ENCODE measurements around the gene TENT5C.

The TENT5C gene

GRCh38 chr1:117636637-117637425, 31.0 kb downstream of the TENT5C start:
- DNase-seq = no peak

GRCh38 chr1:117638141-117638540, 32.3 kb downstream of the TENT5C start:
- DNase-seq = no peak

- peak in 1 of 2 experiments; percentile 19 for DNase-seq
These were observed 32.9 kb downstream of the TENT5C start for GRCh38 chr1:117638759-117639158.

GRCh38 chr1:117639741-117640140, 33.9 kb downstream of the TENT5C start:
- no peak for DNase-seq

- DNase-seq = no peak
These were observed 35.7 kb downstream of the TENT5C start for GRCh38 chr1:117641536-117641935.

- DNase-seq = no peak
These were observed 37.1 kb downstream of the TENT5C start for GRCh38 chr1:117642963-117643362.

- DNase-seq = no peak
These were observed 37.8 kb downstream of the TENT5C start for GRCh38 chr1:117643601-117644000.

- DNase-seq = no peak
These were observed 39.0 kb downstream of the TENT5C start for GRCh38 chr1:117644696-117645311.

GRCh38 chr1:117645343-117645742, 39.5 kb downstream of the TENT5C start:
- no peak for DNase-seq

- no peak for DNase-seq
These were observed 40.4 kb downstream of the TENT5C start for GRCh38 chr1:117646007-117646811.

GRCh38 chr1:117646956-117647355, 41.1 kb downstream of the TENT5C start:
- no peak for DNase-seq

- DNase-seq = no peak
These were observed 42.2 kb downstream of the TENT5C start for GRCh38 chr1:117648015-117648414.

- DNase-seq = no peak
These were observed 45.2 kb downstream of the TENT5C start for GRCh38 chr1:117650840-117651568.

- DNase-seq = no peak
These were observed 45.8 kb downstream of the TENT5C start for GRCh38 chr1:117651616-117652015.

GRCh38 chr1:117652421-117652820, 46.6 kb downstream of the TENT5C start:
- no peak for DNase-seq

- DNase-seq = no peak
These were observed 47.3 kb downstream of the TENT5C start for GRCh38 chr1:117653195-117653594.

GRCh38 chr1:117653732-117654492, 48.1 kb downstream of the TENT5C start:
- no peak for DNase-seq

- no peak for DNase-seq
These were observed 48.8 kb downstream of the TENT5C start for GRCh38 chr1:117654493-117655219.

- no peak for DNase-seq
These were observed 49.4 kb downstream of the TENT5C start for GRCh38 chr1:117655220-117655577.

- no peak for DNase-seq
These were observed 50.4 kb downstream of the TENT5C start for GRCh38 chr1:117656202-117656641.

GRCh38 chr1:117657031-117657430, 51.2 kb downstream of the TENT5C start:
- no peak for DNase-seq

Measured in SHP77 (cell line).